Measurements from ENCODE around the gene PYGL.

The PYGL gene

DNA sequence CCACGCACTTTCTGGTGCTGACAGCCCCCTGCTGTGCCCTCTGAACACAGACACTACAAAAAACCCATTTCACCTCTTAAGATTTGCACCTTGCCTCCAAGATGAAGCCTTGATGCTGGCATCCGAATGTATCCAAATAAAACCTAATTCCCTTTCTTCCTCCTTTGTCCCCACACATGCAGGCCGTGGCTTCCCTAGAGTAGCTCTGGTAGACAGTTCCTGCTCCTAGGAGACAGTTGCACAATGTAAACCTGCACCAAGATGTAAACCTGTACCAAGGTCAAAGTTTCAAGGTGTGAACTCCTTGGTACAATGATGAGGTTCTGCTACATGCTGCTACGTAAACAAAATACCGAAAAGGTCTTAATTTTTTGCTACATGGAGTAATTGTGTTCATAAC is 73.1 kb downstream of the PYGL start:
- no peak for DNase-seq

DNA sequence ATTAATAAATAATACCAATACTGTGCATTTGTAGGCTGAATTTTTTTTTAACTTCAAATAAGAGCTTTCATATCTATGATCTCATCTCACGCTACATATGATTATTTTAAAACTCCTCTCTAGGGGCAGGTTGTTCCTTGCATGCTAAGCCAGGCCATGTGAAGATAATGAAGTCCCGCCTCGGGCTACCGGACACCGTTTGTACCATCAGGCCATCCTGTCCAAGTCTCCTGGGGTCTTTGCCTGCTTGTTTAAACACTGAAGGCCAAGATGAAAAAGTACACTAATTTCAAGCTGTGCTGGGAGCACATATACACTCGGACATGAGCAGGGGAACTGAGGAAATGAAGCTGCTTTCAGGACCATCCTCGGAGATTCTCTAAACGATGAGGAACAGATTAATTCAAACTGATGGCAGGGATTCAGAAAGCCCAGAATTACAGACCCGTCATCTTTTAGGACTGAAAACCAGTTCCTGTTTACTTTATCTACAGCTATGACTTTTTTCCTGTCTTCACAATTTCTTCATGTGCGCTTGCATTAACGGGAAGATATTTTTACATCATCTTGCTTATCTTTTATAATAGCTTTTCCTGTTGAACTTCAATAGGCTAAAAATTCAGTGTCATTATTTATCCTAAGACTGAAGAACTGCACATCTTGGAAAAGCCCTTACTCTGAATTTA is 78.7 kb downstream of the PYGL start:
- DNase-seq, result no peak

DNA sequence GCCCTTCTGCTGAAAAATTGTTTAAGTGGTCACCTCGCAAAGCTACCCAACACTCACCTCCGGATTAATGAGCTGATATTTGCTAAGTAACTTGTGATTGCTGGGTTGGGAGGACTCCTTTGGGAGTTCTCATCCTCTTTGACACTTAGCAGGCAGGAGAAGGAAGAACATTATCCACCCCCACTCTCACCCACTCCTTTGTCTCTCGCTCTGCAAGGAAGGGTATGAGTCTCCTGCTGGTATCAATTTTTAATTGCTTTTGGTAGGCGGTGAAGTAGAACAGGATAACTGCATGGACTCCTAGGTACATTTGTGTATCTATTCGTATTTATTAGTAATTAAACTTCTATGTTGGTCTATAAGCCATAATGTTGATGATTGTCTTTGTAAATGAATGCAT is 79.3 kb downstream of the PYGL start:
- DNase-seq, result no peak

DNA sequence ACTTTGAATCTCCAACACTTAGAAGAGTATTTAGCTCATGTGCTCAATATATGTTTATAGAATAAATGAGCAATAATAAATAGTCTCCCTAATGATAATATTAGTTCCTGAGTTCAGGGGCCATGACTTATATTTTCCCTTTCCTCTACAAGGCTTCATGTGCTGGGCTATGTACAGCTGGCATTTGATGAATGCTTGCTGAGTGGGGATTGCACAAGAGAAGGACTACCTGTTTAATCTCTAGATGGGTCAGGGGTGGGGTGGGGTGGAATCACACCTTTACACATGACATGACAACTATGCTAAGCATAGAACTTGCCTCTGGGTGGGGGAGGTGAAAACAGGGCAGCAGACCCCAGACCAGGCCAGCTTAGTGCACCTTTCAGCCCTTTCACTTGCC is 80.0 kb downstream of the PYGL start:
- DNase-seq, result no peak

DNA sequence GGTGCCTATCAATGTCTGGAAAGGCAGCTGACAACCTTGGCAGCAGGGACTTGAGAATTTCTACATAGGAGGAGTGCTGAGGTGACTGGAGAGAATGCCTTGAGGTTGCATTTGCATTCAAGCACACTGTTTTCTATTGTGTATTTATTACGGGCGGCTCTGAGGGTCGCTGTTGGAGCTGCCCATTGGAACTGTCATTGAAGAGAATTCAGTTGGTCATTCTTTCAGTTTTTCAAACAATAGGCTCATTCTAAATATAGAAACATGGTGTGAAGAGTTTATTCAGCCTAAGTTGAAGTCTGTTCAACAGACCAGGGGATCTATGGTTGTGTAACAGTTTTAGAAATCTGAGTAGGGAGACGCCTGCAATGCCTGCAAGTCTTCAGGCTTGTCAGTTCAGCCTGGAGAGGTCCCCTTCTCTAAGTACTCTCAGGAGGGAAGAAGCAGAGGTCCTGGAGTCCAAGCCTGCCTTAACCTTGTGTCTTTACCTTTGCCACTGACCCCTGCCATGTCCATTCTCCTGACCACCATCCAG is 82.2 kb downstream of the PYGL start:
- DNase-seq, result no peak

DNA sequence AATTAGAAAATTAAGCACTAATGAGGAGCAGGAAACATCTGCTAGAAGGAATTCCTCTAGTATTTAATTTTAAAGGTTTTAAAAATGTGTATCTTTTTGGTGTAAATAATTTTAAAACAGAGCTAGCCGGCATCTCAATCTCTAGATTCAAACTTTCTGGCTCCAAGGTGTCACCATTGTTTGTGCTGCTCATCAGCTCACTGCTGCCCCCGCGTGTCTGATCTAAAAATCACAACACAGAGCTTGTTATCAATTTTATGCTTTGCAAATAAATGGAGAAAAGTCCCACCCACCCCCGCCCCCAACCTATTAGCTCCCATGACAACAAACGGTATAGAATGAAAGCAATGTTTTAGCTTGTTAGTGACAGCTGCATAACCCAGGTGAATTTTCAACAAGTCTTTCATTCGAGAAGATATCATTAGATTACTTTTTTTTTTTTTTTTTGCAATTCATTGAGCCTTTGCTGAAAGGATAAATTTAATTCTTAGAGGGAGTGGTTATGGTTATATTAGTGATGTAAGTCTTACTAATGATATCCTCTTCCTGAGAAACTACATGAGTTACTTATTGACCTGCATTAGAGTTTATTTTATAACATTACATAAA is 83.7 kb downstream of the PYGL start:
- DNase-seq, result peak; percentile 58 to 86 (median 82)

DNA sequence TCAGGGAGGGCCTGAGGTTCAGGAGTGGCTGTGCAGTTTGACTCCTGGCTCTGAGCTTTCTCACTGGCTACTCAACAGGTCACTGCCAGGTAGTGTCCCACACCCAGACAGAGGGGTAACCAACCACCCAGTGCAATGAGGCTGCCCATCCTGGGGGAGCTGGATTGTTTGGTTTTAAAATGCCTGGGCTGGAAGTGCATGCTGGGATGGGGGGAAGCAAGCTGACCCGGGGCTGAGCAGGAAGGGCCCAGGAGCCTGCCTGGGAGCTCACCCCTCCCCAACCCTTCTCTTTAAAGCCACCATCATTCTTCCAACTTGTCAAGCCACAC is 85.0 kb downstream of the PYGL start:
- no peak for DNase-seq

DNA sequence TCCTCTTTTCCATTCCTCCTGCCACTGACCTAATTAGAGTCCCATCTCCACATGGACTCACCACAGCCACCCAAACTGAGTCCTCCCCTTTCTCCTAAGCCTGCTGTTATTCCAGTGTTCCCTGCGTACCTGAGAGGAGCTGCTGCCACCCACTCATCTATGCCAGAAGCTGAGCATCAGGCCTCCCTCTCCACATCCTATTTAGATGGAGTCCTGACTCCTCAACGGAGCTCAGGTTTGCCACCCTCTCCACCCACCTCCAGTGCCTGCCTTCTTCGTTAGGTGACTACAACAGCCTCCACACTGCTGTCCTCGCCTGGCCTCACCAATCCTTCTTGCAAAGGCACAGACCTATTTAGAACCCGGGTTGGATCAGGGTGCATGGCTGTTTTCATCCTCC is 87.6 kb downstream of the PYGL start:
- DNase-seq, result no peak

DNA sequence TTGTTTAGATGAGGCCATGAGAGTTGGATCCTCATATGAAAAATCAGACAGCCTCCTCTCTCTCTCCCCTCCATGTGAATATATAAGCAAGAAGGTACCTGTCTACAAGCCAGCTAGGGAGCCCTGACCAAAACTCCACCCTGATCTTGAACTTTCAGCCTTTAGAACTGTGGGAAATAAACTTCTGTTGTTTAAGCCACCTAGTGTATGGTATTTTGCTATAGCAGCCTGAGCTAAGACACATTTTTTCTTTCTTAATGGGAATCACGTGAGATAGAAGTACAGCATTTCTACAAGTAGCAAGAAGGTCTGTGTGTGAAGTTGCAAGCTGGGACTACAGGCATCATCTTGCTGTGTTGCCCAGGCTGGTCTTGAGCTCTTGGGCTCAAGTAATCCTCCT is 88.7 kb downstream of the PYGL start:
- no peak for DNase-seq

Measured in activated naive CD4-positive, alpha-beta T cell (primary cell).